Activated CD4-positive, alpha-beta T cell treated with anti-CD3 and anti-CD28 coated beads for 24 hours (primary cell): Measurements from ENCODE around the gene JAK3.
"Not testable (repeated sequence)": the region's sequence is repeated elsewhere in the genome, so short reads cannot be mapped to it uniquely, and the experiment has no call there.

Source experiments
- DNase-seq, 2 donors: peaks; one replicate each; pipeline ENCODE4 v3.0.0-alpha.2; 2020; ENCODE audit warnings: low read depth in 2 of 2

The JAK3 gene

GRCh38 chr19:17777840-17778239, 69.9 kb downstream of the JAK3 start:
- DNase-seq = not testable (repeated sequence)

GRCh38 chr19:17775991-17776803, 71.6 kb downstream of the JAK3 start:
- no peak for DNase-seq

GRCh38 chr19:17775245-17775927, 72.4 kb downstream of the JAK3 start:
- DNase-seq = peak in 1 of 2 donors; percentile 25
